DLD1 (cell line): ENCODE data around the gene TXNDC2.

Source experiments
- in situ Hi-C: cut with HindIII; loops from 2 replicates; pipeline ENCODE4 v1.10.0; 2017; ENCODE audit warnings: low sequenced_read_pairs

Gene TXNDC2

DNA sequence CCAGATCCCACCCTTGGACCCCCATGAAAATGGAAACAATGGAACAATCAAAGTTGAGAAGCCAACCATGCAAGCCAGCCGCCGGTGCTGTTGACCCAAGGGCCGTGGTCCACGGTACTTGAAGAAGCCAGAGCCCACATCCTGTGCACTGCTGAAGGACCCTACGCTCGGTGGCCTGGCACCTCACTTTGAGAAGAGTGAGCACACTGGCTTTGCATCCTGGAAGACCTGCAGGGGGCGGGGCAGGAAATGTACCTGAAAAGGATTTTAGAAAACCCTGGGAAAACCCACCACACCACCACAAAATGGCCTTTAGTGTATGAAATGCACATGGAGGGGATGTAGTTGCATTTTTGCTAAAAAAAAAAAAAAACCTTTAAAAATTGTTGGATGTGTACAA is 26.5 kb upstream of the TXNDC2 start:
- in situ Hi-C loops, result no loop called here

DNA sequence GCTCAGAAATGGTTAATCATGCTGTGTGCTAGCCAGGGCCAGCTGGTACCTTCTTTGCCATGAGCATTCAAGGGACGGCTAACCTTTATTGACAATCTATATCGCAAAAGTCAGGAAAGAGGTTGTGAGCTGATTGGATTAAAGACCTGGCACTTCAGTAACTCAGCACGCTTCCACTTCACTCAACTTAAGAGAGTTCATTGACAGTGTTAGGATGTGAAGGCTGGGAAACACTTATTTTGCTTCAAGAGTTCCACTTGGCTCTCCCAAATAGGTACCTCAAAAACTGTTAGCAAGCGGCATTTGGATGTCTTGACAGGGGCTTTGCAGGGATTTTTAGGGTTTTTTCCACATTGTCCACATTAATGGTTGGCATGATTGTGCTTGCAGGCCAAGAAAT is 25.1 kb upstream of the TXNDC2 start:
- in situ Hi-C loops, result no loop called here

DNA sequence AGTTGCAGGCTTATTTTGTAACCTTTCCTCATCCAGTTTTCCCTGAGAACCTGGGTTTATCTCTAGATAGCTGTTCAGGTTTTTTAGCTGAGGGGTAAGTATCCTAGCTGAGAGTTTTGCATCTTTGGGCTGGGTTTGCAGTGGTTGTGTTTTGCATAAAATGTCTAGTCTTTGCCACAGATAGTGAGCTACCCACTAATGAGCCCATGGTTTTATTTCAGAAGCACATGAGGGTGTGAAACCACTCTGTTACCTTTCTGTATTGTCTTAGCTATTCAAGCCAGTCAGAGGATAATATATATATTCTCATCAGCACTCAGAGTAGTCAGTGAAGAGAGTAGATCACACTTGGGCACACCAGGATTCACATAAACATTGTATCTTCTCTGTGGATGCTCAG is 24.6 kb upstream of the TXNDC2 start:
- in situ Hi-C loops, result no loop called here

DNA sequence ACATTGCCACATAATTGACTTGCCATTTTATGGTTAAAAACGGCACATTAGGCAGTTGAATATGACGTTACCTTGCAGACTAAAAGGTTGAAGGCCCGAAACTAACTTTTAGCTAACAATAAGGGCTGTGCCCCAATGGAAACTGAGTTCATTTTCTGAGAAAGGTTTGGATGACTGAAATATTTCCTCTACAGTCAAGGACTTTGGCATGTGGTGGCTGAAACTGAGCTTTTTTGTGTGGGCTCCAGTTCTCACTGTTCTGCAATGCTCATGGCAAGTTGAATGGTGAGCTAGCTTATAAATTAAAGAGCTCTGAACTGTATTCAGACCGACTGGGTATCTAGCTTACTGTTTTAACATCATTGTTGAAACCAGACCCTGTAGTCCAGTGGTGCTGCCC is 23.8 kb upstream of the TXNDC2 start:
- in situ Hi-C loops, result no loop called here

DNA sequence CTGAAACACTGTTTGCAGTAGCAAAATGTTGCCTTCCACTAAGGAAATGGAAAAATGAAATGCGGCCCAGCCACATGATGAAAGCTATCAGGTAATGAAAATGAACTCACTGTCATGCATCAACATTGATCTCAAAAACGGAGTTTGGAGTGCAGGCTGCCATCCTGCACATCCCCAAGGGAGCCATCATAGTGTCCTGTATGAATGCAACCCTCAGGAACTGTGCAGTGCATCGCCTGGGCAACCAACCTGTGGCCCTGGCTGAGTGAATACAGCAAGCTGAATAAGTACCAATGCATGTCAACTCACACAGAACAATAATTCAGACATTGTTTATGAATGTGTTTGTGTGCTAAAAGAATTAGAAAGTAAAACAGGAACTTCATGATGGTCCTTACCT is 23.1 kb upstream of the TXNDC2 start:
- in situ Hi-C loops, result no loop called here

DNA sequence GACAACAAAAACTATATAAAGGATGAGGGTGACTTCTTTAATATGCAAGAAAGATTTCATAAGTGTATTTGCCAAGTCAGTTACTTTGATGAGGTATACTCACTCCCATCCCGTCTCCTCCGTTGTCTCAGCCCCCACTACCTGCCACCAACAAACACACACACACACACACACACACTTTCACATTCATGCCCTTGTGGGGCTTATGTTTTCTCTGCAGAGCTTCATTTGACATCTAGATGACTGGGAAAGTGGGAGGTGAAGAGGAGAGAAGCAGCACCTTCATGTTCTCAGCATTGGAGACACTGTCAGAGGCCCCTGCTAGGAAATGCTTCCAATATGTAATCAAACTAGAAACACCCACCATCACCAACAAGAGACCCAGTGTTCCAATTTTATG is 22.5 kb upstream of the TXNDC2 start:
- in situ Hi-C loops, result no loop called here

DNA sequence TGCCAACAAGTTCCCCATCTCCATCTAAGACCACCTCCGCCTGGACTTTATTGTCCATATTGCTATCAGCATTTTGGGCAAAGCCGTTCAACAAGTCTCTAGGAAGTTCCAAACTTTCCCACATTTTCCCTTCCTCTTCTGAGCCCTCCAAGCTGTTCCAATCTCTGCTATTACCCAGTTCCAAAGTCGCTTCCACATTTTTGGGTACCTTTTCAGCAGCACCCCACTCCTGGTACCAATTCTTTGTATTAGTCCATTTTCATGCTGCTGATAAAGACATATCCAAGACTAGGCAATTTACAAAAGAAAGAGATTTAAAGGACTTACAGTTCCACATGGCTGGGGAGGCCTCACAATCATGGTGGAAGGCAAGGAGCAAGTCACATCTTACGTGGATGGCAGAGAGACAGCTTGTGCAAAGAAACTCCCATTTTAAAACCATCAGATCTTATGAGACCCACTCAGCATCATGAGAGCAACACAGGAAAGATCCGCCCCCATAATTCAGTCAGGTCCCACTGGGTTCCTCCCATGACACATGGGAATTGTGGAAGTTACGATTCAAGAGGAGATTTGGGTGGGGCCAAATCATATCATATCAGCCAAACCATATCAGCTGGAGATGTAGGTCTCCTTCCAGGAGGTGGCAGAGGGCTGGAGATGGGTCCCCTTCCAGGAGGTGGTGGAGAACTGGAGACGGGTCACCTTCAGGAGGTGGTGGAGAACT is 19.8 kb upstream of the TXNDC2 start:
- in situ Hi-C loops, result no loop called here

DNA sequence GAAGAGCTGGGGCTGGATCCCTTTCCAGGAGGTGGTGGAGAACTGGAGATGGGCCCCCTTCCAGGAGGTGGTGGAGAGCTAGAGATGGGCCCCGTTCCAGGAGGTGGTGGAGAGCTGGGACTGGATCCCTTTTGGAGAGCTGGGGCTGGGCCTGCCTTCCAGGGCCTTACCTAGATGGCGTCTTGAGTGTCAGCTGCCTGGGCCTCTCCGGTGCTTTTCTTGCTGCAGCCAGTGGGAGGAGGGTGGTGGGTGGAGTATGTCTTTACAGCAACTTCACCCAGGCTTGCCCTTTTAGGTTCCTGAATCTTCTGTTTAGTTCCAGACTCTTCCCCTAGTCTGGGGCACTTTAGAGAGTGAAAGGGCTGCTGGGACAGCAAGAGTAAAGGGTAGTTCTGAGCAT is 19.1 kb upstream of the TXNDC2 start:
- in situ Hi-C loops, result no loop called here

DNA sequence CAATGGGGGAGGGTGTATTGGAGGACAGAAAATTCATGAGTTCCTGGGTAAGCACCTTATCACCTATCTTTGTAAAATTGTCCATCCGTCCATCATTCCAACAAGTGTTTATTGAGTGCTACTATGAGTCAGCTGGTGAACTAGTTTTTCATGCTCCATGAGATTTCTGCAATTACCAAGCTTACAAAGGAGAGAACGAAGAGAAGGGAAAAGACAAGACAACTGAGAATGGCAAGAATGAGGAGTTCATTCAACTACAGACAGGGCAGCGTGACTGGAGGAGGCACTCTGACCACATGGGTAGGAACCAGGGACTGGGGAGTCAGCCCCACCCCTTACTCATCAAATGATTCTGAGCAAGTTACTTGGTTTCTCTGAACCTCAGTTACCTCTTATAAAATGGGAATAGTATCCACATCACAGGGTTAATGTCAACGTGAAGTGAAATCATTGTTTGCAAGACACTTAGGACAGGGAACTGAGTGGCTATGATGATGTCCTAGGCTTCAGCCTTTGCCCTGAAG is 18.6 kb upstream of the TXNDC2 start:
- in situ Hi-C loops, result no loop called here

DNA sequence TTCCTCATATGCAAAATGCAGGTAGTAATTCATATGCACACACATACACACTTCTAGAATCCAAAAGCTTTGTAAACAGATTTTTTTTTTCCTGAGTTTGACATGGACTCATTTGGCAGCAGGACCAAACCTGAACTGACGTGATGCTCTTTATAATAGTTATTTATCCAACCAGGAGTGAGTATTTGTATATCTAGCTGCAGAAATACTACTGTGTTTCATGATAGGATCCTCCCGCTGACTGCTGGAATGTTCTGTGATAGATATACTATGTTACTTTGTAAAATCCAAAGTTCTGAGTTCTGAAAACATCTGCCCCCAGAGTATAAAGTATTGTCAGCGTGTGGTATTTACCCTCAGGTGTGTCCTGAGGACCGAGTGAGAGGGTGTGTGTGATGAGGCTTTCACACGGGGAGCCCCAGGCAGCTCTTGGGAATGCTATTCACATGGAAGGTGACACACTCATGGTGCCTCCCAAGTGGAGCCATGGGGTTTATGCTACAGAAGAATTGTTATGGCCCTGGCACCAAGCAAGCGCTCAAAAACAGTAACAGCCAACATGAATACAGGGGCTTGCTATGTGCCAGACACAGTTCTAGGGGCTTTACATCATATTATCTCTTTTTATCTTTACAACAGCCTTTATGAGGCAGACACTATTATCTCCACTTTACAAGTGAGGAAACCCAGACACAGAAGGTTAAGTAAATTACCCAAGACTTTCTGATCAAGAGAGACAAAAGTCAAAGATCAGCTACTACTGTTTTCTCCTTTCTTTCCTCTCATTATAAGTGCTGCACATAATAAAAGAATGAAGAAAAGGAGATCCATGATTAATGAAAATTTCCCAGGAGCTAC is 16.7 kb upstream of the TXNDC2 start:
- in situ Hi-C loops, result no loop called here

DNA sequence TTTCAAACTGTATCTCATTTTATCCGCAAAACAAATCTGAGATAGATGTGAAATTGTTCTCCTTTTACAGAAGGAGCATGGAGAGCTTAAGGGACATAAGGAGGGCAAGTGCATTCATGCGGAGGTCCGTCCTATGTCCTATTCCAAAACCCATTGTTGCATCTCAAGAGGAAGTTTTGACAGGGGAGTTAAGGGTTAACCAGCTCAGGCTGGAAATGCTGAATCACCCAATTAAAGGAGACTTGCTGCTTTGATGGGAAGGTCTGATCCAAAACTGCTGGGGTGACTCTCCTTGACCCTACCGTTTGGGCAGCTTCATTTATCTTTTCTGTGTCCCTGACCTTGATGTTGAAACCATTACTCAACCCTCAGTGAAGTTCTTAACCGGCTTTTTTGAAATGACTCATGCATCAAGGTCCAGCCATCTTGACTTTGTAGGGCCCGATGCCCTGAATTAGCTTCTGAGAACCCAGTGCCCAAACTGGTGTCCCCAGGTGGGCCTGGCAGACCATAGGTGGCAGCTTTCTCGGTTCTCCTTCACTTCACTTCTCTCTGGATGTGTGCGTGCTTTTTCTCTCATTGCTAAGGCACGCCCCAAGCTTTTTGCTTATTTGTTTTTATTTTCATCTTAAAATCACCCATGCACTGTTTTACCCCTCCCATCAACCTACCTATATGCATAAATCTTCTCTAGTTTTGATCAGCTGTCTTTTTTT is 15.9 kb upstream of the TXNDC2 start:
- in situ Hi-C loops, result no loop called here

DNA sequence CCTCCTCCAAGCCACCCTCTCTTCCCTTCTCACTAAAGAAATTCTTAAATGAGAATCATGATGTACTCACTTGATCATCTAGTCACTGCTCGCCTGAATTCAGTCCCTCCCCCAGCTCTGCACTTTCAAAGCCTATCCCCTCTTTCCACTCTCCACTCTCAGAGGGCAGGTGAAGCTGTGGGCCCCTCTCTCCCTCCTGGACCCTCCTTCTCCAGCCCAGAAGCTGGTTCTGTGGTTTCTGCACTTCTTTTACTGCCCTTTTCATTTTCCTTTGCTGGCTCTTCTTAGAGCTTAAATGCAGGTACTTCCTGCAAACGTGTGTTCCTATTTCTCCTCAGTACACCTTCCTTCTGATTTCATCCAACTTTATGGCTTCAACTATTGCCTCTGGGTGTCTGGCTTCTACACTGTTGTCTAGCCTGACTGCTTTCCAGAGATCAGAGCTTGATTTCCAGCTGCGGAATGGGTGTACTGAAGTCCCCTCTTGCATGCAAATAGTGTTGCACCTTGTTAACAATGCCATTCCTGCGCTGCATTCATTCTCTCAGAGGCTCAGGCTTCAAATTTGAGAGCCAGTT is 15.3 kb upstream of the TXNDC2 start:
- in situ Hi-C loops, result no loop called here

DNA sequence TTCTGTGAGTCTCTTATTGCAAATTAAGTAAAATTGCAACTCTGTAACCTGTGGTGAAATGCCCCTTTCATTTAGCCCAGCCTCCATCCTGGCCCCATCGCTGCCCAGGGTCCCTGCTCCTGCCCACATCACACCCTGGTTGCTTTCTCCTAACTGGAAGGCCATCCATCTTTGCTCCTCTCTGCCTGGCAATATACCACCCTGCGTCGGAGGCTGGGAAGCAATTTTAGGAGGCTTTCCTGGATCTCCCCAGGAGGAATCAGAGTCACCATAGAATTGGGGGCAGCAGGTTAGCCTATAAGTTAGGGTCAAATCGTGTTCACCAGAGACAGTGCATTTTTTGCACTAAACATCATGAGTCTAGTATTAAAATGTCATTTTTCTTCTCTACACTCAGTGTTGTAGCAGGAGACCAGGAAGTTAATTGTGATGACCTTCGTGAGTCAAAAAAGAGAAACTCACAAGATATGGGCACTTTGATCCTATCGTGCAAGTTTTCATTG is 14.5 kb upstream of the TXNDC2 start:
- in situ Hi-C loops, result no loop called here

DNA sequence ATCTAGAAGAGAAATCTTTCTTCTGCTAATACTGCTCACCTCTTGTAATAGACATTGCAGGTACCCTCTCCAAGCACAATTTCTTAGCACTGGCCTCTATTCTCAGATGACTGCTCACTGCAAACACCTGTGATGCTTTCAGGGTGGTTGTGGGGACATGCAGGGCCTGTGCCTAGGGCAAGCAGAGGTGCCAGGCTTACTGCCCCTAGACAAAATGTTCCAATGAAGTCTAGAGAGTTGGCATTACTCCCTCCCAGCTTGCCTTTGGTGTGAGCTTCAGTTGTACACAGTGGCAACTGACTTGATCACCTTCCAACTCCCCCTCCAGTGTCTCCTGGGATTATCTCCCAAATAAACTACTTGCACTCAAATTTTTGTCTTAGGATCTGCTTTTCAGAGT is 12.9 kb upstream of the TXNDC2 start:
- in situ Hi-C loops, result no loop called here

DNA sequence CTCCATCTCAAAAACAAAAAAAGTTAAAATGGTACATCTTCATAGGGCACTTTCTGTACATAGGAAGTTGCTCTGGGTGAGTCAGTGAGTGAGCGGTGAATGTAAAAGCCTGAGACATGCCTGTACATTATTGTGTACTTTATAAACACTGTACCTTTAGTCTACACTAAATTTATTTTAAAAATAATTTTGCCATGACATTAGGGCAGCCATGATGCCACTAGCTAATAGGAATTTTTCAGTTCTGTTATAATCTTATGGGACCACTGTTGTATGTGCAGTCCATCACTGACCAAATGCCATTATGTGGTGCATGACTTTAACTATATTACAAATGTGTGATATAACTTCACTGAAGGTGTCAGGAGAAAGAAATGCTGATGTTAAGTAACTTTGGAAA is 11.0 kb upstream of the TXNDC2 start:
- in situ Hi-C loops, result no loop called here

DNA sequence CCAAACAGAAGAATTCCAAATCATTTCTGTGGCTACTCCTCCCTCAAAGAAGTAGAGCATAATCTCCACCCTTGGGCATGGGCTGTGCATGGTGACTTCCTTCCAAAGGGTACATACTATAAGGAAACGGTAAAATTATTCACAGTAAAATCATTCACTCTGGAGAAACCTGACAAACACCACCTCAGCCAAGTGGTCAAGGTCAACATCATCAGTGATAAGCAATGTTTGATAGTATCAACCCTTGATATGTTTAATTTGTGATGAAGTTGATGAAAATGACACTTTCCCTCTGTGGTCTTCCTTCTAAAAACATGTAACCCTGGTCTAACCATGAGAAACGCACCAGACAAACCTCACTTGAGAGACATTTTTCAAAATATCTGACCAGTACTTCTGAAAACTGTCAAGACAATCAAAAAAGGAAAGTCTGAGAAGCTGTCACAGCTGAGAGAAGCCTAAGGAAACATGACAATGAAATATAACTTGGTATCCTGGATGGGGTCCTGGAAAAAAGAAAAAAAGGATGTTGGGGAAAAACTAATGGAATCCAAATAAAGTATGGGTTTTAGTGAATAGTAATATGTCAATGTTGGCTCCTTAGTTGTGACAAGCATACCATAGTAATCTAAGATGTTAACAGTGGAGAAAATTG is 9.4 kb upstream of the TXNDC2 start:
- in situ Hi-C loops, result no loop called here

DNA sequence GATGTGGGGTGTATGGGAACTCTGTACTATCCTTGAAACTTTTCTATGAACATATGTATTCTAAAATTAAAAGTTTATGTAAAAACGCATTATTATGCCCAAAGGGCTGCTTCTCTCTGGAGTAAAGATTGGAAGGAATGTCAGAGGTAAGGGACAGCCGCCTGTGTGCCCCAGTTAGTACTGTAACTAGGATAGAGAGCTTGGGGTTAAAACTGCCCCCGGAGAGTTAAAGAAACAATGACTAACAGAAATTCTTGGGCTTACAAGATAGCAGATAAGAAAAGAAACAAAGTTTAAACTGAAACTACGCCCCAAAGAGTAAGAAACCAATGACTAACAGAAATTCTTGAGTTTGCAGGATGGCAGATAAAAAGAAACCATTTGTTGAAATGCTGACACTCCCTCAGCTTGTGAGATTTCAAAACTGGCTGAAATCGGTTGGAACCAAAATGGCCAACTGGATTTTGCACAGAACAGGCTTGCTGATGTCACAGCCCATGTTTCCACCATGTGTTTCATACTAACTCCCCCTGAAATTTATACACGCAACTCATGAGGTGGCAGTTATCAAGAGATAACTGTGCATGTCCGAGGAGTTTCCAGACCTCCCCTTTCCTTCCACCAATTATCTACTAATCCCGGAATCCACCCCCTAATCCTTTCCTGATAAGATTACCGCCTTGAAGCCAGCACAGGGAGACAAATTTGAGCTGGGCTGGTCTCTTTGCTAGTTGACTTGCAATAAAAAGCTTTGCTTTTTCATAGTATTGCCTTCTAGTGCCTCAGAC is 8.7 kb upstream of the TXNDC2 start:
- in situ Hi-C loops, result no loop called here

DNA sequence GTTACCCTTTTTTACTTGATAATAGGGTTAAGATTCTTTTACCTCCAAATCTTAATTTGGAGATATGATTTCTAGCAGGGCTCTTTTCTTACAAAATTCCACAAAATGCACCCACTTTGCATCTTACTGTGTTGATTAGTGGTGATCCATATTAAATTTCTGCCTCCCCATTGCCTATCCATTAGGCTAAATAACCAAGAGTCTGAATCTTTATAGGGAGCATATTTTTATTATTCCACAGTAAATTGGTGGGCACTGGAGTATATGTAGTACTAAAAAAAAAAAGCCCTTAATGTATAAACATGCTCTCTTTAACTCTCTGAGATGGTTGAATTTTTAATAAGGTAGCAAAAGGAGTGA is 8.1 kb upstream of the TXNDC2 start:
- in situ Hi-C loops, result no loop called here

DNA sequence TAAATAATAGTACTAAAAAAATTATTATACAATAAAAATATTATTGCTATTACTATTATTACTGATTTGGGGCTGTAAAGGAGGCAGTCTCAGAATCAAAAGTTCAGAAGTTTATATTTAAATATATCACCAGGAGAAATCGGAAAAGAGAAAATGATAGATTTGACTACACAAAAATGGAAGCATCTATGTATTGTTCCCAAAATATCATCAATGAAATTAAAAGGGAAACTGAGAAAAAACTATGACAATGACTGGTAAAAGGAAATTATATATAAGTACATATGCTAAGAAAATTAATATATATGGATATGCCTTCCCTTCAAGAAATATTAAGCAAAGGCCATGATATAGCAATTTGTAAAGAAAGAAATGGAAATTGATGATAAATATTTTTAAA is 7.7 kb upstream of the TXNDC2 start:
- in situ Hi-C loops, result no loop called here

DNA sequence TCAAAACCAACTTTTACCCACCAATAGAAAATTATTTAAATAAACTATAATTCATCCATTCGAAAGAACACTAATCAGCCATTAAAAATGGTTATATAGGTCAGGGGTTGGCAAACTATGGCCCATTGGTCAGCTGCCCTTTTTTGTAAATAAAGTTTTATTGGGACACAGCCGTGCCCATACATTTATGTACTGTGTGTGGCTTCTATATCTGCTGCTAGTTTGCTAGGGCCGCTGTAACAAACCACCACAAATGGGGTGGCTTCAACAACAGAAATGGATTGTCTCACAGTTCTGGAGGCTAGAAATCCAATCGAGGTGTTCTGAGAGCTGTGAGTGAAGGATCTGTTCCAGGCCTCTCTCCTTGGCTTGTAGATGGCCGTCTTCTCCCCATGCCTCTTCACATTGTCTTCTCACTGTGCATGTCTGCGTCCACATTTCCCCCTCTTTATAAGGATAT is 7.0 kb upstream of the TXNDC2 start:
- in situ Hi-C loops, result no loop called here
